GM19438 (cell line): ENCODE data around the gene SH2D3C.
"Not testable (repeated sequence)": the region's sequence is repeated elsewhere in the genome, so short reads cannot be mapped to it uniquely, and the experiment has no call there.

ENCODE experiments used
- ATAC-seq: cut with Tn5 transposase; IDR thresholded peaks from one replicate; pipeline ENCODE4 v1.9.1; 2021; ENCODE audit warnings: low read depth; ENCODE audit not compliant: unreplicated experiment

Gene SH2D3C

DNA sequence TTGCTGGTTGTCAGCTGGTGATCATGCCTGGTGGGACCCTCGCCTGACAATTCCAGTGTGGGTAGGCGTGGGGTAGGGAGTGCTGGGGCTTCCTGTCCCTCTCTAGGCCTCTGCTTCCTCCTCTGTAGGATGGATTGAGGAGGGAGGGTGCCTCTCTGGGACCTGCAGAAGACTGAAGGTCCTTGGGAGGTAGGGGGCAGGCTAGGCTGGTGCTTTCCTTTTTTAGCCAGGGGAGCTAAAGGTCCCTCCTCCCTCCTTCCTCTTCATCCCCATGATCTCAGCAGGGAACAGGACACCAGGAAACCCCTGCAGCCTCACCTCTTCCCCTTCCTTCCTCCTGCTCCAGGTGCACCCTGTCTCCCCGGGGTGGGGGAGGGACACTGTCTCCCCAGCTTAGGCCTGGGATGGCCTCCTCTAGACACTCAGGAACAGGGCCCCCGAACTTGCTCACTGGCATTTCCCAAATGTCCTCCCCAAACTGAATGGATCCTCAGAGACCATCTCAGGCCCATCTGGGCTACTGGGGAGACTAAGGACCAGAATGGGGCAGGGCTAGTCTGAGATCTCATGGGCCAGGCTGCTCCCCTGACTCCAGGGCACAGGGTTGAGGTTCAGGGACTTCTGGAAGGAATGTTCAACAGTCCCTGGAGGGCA, 8.4 kb downstream of the SH2D3C start:
- ATAC-seq, result no peak

DNA sequence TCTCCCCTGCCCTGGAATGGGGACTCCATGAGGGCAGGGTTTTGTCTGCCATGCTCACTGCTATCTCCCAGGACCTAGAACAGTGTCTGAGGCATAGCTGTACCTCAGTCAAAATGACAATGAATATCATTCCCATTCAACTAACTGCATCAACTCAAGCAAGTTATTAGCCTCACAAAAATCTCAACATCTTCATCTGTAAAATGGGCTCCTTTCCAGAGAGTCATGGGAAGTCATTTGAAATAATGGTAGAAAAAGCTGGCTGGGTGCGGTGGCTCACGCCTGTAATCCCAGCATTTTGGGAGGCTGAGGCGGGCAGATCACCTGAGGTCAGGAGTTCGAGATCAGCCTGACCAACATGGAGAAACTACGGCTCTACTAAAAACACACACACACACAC, 9.4 kb downstream of the SH2D3C start:
- no peak for ATAC-seq

- ATAC-seq, result no peak
Measured at GRCh38 chr9:127768698-127769097, 9.8 kb downstream of the SH2D3C start.

- no peak for ATAC-seq
Measured at GRCh38 chr9:127767909-127768331, 10.5 kb downstream of the SH2D3C start.

DNA sequence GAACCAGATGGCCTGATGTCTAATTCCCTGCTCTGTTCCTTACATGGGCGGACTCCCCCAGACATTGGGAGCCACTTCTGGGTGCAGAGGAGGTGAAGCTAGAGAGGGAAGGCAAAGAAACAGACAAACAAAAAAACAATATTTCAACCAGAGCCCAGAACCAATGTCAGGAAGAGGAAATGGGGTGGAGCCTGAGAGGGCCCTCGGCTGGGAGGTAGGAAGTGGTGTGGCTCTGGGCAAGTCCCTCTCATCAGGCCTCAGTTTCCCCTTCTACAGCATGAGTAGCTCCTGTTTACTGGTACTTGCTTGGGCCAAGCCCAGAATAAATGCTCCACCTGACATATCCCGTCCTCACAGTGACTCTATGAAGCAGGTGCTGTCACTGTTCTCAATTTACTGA, 11.1 kb downstream of the SH2D3C start:
- no peak for ATAC-seq

DNA sequence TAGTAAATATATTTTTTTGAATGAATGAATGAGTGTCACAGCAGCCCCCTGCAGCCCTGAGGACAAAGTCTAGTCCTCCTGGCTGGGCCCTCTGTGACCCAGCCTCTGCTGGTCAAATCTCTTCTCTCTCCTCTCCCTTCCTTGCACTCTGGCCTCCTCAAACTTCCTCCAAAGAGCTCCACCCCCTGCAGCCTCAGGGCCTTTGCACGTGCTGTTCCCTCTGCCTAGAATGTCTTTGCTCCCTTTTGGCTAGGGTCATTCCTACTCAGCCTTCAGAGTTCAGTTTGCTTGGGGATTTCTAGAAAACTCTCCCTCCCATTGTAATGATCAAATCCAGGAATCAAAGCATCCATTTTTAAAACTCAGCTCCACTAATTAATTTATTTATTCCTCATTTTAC, 13.0 kb downstream of the SH2D3C start:
- no peak for ATAC-seq

GRCh38 chr9:127763918-127764384, 14.5 kb downstream of the SH2D3C start:
- ATAC-seq, result no peak

DNA sequence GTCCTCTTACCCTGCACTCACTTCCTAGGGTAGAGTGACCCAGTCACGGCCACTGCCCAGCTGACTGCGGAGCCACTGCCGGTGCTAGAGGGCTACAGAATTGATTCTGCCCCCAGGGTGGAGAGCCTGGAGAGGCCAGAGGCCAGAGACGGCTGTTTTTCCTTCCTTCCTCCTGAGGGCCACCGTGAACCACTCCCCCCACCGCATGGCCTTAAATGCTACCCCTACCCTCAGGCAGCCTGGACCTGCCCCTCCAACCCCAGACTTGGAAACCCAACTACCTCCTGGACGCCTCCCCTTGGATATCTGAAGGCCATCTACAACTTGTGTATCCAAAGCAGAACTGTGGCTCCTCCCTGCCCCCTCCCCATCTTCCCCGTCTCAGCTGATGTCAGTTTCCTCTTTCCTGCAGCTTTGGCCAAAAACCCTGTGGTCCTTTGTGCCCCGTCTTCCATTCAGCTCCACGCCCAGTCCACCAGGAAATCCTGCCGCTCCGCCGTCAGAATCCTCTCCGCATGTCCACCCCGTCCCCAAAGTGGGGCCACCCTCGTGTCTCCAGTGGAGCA, 16.3 kb downstream of the SH2D3C start:
- no peak for ATAC-seq

GRCh38 chr9:127761491-127761956, 16.9 kb downstream of the SH2D3C start:
- ATAC-seq, result no peak

- no peak for ATAC-seq
Measured at GRCh38 chr9:127761061-127761460, 17.4 kb downstream of the SH2D3C start.

- ATAC-seq, result no peak
Measured at GRCh38 chr9:127758843-127759242, 19.6 kb downstream of the SH2D3C start.

GRCh38 chr9:127756776-127757175, 21.7 kb downstream of the SH2D3C start:
- ATAC-seq, result not testable (repeated sequence)

GRCh38 chr9:127756233-127756632, 22.2 kb downstream of the SH2D3C start:
- no peak for ATAC-seq

DNA sequence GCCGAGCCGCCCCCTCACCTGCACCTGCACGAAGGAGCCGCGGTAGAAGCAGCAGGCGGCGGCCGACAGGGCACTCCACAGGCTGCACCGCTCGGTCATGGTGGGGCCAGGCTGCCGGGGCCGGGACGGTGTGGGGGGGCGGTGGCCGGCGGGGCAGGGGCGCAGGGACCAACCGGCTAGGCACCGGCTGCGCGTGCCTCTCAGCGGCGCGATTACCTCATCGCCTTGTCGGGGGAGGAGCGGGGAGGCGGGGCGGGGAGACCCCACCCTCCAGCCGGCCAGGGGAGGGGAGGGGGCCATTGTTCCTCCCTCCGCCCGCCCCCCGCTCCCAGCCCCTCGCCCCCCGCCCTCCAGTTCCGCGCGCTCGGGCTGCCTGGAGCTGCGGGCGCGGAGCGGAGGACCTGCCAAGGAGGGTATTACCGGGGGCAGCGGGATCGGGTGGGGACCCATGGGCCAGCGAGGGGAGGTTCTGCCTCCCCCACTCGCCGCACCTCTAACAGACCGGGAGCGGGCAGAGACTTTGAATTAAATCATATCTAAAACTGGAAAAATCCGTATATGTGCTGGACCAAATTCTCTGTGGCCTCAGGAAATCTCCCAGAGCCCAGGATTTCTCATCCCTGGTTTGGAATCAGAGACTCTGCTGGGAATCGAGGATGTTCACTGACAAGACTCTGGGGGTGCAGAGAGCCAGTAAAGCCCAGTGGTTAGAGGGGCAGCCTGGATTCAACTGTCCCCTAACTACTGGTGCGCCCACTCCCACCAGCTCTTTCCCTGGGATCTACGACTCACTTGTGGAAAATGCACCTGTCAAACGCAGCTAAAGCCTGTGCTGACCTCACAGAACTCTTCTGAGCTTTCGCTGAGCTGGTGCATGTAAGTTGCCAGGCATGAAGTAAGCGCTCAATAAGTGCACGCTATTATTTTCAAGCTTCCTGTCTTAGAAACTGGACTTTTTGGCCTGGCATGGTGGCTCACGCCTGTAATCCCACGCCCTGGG, 23.1 kb downstream of the SH2D3C start:
- ATAC-seq, result no peak

DNA sequence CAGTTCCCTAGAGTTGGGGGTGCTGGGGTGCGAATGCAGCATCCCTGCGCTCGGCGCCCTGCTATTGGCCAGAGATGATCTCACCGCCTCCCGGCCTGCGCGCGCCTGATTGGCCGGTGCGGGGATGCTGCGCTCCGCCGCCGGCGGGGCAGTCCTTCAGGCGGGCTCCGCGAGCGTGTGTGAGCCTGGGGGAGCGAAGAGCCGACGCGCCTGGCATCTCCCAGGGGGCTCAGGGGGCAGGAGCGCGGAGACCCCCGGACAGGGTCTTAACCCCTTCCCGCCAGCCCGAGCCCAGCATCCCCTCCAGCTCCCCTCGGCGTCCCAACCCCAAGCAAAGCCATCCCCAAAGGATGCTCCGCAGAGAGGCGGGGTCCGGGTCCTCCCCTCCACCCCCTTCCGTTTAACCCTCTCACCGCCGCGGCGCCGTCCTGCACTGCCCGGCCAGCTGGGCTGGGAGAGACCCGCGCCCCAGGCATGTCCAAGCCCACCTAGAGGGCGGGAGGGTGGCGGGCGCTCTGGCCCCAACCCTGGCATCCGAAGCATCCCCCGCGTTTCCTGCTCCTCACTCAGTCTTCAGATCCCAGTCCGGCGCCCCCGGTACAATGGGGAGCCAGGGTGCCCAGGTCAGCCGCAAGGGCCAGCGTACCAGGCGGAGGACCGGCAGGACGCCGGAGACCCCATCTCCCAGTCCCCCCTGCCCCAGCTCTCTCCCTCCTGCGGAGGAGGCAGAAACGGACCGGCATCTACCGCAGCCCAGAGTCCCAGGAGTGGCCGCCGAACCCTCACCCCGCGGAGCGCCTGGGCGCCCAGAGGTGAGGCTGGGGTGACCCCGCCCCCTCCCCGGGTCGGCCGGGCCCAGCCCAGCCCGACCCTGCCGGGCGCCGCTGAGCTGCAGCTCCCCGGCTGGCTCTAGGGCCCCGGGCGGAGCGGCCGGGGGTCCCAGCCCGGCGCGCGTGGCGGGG, 24.1 kb downstream of the SH2D3C start:
- ATAC-seq, result no peak

DNA sequence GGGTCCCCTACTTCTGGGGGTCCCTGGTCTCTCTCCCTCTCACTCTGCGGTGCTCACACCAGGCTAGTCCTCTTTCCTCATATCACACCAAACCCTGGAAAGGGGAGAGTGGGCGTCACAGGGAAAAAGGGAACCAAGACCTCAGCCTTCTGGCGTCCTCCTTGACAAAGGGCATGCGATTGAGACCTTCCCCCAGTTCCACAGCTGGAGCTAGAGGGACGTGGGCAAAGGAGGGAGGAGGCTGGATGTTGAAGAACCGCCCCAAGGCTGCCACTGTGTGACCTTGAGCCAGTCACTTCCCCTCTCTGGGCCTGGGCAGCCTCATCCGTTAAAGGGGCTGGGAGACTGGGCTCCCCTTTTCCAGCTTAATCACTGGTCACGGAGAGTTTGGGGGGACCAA, 24.8 kb downstream of the SH2D3C start:
- no peak for ATAC-seq

GRCh38 chr9:127753148-127753547, 25.3 kb downstream of the SH2D3C start:
- ATAC-seq, result no peak

DNA sequence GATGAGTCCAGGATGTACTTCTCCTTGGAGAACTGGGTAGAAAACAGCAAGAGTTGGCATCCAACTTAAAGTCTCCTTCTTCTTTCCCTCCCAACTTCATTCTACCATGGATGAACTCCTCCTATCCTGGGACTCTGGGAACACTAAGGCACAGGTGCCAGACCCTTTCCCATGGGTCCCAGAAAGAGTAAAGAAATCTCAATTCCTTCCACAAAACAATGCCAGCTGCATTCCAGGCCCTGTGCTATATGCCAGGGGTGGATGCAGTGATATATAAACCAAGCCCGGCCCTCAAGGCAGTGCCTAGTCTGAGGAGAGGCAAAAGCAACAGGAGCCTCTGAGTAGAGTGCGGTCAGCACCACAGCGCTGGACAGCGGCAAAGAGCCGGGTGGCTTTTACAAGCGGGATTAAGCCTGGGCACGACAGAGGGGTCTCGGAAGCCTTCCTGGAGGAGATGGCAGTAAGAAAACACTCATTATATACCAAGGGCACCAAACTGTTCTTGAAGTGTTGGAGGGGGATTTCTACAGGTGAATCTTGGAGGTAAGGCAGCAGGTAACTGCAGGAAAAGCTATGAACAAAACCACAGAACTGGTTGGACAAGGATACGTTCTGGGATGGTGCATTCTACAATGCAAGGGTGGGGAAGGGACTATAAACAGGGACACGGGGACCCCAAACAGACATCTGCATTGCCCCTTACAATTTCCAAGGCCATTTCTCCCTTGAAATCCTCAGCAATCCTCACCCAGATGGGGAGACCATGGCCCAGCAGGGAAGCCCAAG, 27.0 kb downstream of the SH2D3C start:
- no peak for ATAC-seq

- ATAC-seq, result no peak
Measured at GRCh38 chr9:127749090-127749787, 29.2 kb downstream of the SH2D3C start.
